HFFc6 (cell line): ENCODE data around the gene AP4E1. TPM values are rescaled to one million over a fixed set of nuclear protein-coding genes. Genes with fewer than 3 reads are reported as not detected.

Source experiments
- DNase-seq: peaks from one replicate; pipeline ENCODE4 v3.0.0-alpha.2; 2018
- H3K27ac Mint-ChIP-seq: 2 replicates; pipeline ENCODE4 v1.8.0; 2020; ENCODE audit warnings: mild to moderate bottlenecking, mixed read lengths
- H3K27me3 Mint-ChIP-seq: 2 replicates; pipeline ENCODE4 v1.8.0; 2021; ENCODE audit warnings: mild to moderate bottlenecking, moderate library complexity, mixed read lengths; ENCODE audit not compliant: insufficient read depth
- H3K36me3 Mint-ChIP-seq: 2 replicates; pipeline ENCODE4 v1.8.0; 2021; ENCODE audit warnings: low read depth, mixed read lengths
- H3K4me1 Mint-ChIP-seq: 2 replicates; pipeline ENCODE4 v1.8.0; 2020; ENCODE audit warnings: low read depth, mixed read lengths
- H3K4me3 Mint-ChIP-seq: 2 replicates; pipeline ENCODE4 v1.8.0; 2020; ENCODE audit warnings: mild to moderate bottlenecking, moderate library complexity, mixed read lengths
- H3K9me3 Mint-ChIP-seq: 2 replicates; pipeline ENCODE4 v1.8.0; 2020; ENCODE audit warnings: mild to moderate bottlenecking, mixed read lengths
- total RNA-seq, 6 experiments: library from RNA; stranded (reverse); fragmentation: NEBNext Ultra II Directional; extraction: Animal tissue kit (Norgen Biotek cat#: 25700); gene quantifications; 2 replicates in 1 of 6; 3 replicates in 5 of 6; pipeline ENCODE4 v1.2.3, GENCODE V29; 2021
- TF ChIP-seq, protein P1 (sequence below): fragments of 200-600 bp; sonication (generic); IDR thresholded peaks from 2 replicates; pipeline ENCODE4 v1.5.0; 2021; ENCODE audit warnings: antibody characterized with exemption, mild to moderate bottlenecking

Gene AP4E1
- total RNA-seq, 6 experiments from 2014 or later: 14.3 to 17.5 (median 16.2) TPM

- TF ChIP-seq, protein P1, sequence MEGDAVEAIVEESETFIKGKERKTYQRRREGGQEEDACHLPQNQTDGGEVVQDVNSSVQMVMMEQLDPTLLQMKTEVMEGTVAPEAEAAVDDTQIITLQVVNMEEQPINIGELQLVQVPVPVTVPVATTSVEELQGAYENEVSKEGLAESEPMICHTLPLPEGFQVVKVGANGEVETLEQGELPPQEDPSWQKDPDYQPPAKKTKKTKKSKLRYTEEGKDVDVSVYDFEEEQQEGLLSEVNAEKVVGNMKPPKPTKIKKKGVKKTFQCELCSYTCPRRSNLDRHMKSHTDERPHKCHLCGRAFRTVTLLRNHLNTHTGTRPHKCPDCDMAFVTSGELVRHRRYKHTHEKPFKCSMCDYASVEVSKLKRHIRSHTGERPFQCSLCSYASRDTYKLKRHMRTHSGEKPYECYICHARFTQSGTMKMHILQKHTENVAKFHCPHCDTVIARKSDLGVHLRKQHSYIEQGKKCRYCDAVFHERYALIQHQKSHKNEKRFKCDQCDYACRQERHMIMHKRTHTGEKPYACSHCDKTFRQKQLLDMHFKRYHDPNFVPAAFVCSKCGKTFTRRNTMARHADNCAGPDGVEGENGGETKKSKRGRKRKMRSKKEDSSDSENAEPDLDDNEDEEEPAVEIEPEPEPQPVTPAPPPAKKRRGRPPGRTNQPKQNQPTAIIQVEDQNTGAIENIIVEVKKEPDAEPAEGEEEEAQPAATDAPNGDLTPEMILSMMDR: no peak
- no peaks in the 10 kb centered on the region for H3K9me3 Mint-ChIP-seq
- H3K36me3 Mint-ChIP-seq: peaks cover 8% of the 10 kb centered on the region; the same call in 1 of the 2 replicates
- H3K4me1 Mint-ChIP-seq: peaks cover 47% of the 10 kb centered on the region
- peak; percentile 56 for DNase-seq
- 0 out of 2 replicates have a peak overlapping the region, but pooled peaks have one; percentile 15 for H3K4me3 Mint-ChIP-seq
- peak overlapping the region; percentile 75 for H3K27ac Mint-ChIP-seq
- no peaks in the 10 kb centered on the region; the same call in 1 of the 2 replicates for H3K27me3 Mint-ChIP-seq
Observed at GRCh38 chr15:50993598-50993997, 85.1 kb downstream of the AP4E1 start.

DNA sequence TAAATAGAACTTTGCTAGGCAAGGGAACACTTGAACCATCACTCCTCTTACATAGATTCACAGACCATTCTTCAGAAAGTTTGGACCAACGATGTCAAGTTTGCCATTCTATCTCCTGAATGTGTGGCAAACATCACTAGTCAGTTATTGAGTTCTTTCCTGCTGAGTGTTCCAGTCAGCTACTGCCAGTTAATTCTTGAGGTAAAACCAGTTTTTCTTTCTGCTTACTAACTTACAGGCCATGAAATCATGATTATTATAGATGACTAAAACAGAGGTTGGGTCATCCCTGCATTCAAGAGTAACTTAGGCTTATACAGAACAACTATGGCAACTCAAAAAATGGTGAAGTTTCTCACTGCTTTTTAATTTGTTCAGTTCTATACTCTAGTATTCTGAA is 88.2 kb downstream of the AP4E1 start:
- Mint-ChIP-seq H3K27ac (peak overlapping the region; percentile 61), H3K9me3 (no peaks in the 10 kb centered on the region), H3K4me1 (peaks cover 34% of the 10 kb centered on the region), H3K36me3 (peaks cover 17% of the 10 kb centered on the region), H3K27me3 (no peaks in the 10 kb centered on the region; the same call in 1 of the 2 replicates), H3K4me3 (no peak overlapping the region)
- TF ChIP-seq, protein P1: no peak
- peak; percentile 81 for DNase-seq

- Mint-ChIP-seq H3K27ac (no peak overlapping the region), H3K4me1 (peaks cover 34% of the 10 kb centered on the region), H3K9me3 (no peaks in the 10 kb centered on the region), H3K36me3 (peaks cover 17% of the 10 kb centered on the region), H3K4me3 (no peak overlapping the region), H3K27me3 (no peaks in the 10 kb centered on the region; the same call in 1 of the 2 replicates)
- TF ChIP-seq, protein P1: no peak
- no peak for DNase-seq
Observed at GRCh38 chr15:50997371-50998051, 89.0 kb downstream of the AP4E1 start.

DNA sequence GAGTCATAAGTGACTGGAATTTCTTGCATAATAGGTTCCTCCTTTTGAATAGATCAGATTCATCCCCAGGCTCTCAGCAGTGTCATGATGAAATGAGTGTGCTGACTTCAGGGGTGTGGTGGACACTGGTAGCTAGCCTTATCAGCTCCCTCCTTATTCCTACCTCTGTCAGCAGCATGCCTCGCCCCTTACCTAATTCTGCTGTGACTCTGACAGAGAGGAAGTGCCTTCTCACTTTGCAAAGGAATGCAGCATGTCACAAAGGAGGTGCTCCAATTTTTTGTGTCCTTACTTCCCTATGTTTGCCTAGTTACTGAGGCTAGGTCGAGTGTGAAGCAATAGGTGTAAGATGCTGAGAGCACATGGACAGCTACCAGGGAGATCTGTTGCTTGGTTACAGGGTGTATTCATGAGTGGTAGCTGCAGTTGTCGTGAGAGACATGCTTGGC is 95.6 kb downstream of the AP4E1 start:
- peaks cover 12% of the 10 kb centered on the region for H3K9me3 Mint-ChIP-seq
- H3K36me3 Mint-ChIP-seq: peaks cover 52% of the 10 kb centered on the region
- 0 out of 2 replicates have a peak, but pooled peaks cover 6% of the 10 kb centered on the region for H3K4me1 Mint-ChIP-seq
- TF ChIP-seq, protein P1: no peak
- no peak overlapping the region for H3K27ac Mint-ChIP-seq
- H3K4me3 Mint-ChIP-seq: no peak overlapping the region
- no peaks in the 10 kb centered on the region for H3K27me3 Mint-ChIP-seq
- DNase-seq: peak; percentile 3

- no peak overlapping the region for H3K27ac Mint-ChIP-seq
- H3K9me3 Mint-ChIP-seq: peaks cover 12% of the 10 kb centered on the region
- no peak for DNase-seq
- peaks cover 49% of the 10 kb centered on the region for H3K36me3 Mint-ChIP-seq
- no peaks in the 10 kb centered on the region for H3K27me3 Mint-ChIP-seq
- 0 out of 2 replicates have a peak, but pooled peaks cover 6% of the 10 kb centered on the region for H3K4me1 Mint-ChIP-seq
- TF ChIP-seq, protein P1: no peak
- no peak overlapping the region for H3K4me3 Mint-ChIP-seq
Observed at GRCh38 chr15:51006336-51006985, 98.0 kb downstream of the AP4E1 start.
